DMS114 treated with DMSO at 0.1 percent for 48 hours (cell line): ENCODE measurements around the gene MAGI2.
"Not testable (repeated sequence)": the region's sequence is repeated elsewhere in the genome, so short reads cannot be mapped to it uniquely, and the experiment has no call there.

ENCODE experiments used
- DNase-seq: peaks from one replicate; lab custom pipeline; 2025; ENCODE audit not compliant: unreplicated experiment; lab: John Stamatoyannopoulos, UW

Gene MAGI2

DNA sequence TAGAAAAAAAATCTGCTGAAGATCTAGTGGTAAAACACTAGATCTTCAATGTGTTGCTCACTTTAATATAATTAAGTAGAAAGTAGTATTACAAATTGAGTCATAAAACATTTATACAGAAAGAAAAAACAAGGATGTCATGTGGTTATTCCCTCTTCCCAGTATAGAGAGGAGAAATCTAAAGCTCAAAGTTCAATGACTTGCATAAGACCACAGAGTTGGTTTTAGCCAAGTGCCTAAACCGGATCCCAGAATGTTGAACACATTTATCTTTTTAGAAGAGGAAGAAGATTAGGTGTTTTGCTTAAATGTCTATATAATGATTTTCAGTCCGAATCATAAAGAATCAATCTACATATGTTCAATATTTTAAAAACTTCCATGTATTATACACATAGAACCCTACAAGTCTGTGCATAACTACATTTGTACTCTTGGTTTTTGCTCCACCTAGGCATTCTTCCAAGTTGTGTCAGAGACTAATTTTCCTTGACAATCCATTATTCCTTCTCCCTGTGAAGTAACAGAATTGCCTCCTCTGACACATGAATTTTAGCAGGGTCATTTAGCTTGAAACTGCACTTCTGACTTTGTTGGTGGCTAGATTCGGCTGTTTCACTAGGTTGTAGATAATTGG is 389.2 kb downstream of the MAGI2 start:
- DNase-seq, result no peak

DNA sequence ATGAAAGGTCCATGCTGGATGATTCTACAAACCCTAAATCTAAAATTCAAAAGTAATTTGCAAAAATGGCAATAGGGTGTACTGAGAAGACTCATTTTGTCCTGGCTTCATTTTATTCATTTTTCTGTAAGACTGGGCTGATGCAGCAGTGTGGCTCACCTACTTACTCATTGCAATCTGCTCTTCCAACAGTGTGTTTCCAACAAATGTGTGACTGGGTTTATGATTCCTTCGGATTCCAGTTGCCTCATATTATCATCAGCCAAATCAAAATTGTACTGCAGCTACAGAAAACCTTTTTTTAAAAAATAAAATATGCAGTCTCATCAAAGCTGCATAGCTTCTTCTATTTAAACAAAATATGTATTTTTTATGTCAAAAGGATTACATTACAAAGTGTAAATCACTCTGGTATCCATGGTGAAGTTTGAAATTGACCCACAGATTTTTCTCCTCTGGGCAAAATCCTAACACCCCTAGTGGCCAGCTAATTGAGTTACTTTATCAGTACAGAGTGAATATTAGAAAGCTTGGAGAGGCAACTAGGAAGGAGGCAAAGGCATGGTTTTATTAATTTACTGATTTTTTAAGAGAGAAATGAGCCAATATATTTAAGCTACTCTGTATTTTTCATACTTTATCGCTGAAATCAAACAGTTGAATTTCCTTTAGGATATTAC is 390.3 kb downstream of the MAGI2 start:
- no peak for DNase-seq

- DNase-seq, result no peak
Measured at GRCh38 chr7:79060498-79060897, 393.0 kb downstream of the MAGI2 start.

DNA sequence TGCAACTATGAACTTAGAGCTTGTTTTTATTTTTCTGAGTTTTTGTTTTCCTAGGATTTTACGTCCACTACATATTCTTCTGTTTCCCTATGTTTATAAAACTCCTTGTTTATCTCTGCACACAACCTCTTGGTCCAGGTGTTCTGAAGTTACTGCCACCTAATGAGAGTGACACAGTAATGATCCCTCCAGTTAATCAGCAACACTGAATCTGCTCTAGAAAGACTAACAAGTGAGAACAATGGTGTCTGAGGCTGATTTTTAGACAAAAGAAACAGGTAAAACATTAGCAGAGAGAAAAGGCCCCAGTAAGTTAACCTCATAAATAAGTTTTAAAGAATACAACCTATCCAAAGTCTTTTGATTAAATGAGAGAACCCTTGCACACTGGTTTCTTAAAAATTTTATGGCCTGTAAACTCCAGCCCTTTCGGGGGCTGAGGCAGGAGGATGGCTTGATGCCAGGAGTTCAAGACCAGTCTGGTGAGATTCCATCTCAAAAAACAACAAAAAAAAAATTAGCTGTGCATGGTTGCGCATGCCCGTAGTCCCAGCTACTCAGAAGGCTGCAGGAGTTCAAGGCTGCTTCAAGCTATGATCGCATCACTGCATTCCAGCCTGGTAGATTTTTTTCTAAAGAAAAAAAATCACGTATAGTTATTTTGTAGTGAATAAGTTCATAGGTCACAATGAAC is 397.6 kb downstream of the MAGI2 start:
- DNase-seq, result no peak

DNA sequence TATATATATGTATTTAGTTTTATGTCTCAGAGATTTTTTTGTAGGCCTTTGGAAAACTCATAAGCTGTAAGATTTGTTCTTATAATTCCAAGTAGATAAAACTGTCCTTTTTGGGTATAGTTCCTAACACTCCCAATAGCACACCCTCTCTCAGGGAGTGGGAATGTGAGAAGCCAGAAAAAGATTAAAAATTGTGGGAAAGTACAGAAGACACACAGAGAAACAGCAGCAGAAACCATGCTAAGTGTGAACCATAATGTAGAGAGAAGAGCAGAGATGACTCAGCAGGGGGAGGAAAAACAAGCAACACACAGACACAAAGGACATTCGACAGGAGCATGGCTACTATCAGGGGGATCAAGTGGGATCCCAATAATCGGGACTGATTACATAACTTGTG is 401.6 kb downstream of the MAGI2 start:
- DNase-seq, result no peak

DNA sequence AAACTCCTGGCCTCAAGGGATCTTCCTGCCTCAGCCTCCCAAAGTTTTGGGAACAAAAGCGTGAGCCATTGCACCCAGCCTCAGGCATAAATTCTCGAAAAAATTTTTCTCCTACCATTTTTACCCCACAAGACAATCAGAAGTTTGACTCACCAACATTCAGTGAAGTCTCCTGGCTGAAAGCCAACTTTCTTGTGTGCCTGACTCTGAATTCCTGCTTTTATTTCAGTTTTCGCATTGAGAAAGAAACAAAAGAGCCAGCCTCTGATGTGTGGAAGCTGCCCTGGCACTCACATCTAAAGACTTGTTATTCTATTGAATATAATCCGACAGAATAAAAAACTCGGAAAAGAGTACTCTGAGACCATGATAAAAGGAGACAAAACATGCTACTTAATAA is 402.9 kb downstream of the MAGI2 start:
- DNase-seq, result no peak

GRCh38 chr7:79046061-79046460 is 407.4 kb downstream of the MAGI2 start:
- DNase-seq, result no peak

DNA sequence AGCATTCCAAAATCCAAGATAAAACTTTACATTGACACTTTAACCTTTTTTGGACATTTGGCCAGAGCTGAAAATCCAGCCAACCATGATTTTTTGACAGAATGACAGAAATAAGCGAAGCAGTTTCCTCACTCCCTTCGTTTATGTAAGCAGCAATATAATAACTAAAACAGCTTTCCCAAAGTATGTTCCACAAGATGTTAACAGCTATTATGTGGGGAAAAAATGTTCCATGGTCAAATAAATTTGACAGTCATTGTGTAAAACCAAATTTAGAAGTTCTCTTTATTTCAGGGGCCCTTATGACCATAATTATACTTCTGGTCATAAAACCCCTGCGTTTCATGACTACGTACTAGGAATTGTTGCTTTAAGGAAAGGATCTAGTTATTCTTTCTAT is 416.5 kb downstream of the MAGI2 start:
- no peak for DNase-seq

DNA sequence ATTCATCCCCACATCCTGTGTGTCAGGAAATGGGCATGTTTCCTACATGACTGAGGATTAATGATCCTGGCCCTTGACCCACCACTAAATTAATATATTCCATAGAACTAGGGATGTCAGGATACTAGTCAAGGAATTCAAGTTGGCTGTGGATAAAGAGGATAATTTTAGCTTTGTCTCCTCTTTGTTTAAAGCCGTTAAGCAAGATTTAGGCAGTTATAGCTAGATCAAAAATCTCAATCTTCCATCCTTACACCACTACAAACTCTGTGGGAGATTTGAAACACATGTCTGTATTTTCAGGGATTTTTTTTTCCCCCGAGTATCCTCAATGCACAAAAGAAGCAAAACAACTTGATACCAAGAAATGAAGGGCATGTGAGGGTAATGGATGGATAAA is 417.1 kb downstream of the MAGI2 start:
- DNase-seq, result no peak

DNA sequence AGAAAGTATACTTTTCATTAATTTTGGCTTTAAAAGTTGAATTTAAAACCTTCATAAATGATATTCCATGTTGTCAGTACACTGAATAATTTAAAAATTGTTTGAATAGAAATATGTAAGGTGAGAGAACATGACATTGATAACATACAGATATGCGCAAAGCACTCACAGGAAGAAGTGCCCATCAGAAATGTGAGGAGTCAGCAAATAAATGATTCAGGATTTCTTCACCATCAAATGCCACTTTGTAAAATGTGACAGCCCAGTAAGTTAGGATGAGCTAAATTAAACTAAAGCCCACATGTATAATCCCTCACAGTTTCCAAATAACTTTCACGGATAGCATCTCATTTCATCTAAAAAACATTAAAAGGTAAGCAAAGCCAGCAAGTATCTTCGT is 417.6 kb downstream of the MAGI2 start:
- DNase-seq, result no peak

DNA sequence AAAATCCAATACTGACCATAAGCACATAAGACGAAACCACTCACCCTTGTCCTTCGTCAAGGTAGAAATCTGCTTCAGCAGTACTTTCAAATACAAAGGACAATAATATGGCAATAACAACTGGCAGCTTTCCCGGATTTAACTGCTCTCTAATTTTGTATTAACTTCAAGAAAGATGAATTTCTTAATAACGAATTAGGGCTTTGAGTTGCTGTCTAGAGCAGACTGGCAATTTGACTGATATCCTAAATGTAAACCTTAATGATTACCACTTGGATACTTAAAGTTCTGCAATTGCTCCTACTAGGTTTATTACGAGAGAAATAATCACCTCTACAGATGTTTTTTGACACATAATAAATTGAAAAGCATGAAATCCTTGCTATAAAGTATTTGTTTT is 418.7 kb downstream of the MAGI2 start:
- DNase-seq, result no peak

DNA sequence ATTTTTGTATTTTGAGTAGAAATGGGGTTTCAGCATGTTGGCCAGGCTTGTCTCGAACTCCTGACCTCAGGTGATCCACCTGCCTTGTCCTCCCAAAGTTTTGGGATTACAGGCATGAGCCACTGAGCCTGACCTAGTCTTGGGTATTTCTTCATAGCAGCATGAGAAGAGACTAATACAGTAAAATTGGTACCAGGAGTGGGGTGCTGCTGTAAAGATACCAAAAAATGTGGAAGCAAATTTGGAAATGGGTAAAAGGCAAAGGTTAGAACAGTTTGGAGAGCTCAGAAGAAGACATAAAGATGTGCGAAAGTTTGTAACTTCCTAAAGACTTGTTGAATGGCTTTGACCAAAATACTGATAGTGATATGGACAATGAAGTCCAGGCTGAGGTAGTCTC is 433.8 kb downstream of the MAGI2 start:
- not testable (repeated sequence) for DNase-seq

- no peak for DNase-seq
Measured at GRCh38 chr7:79011921-79012320, 441.5 kb downstream of the MAGI2 start.

GRCh38 chr7:79009647-79010046 is 443.8 kb downstream of the MAGI2 start:
- no peak for DNase-seq

DNA sequence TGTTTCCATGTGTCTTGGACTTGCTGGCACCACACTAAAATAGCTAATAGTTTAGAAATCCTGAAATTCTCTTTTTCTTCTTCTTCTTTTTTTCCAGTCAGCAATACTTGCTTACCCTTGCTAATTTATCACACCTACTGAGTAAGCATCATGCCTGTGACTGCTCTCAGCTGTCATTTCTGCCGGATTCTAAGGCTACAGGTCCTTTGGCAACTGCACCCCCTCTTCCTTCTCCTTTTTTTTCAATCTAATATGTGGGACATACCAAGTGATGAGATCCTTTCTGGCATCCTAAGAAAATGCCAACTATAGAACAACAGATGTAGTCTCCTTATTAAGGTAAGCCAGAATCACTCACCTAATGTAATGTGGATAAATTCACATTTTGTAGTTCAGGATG is 444.7 kb downstream of the MAGI2 start:
- DNase-seq, result no peak

DNA sequence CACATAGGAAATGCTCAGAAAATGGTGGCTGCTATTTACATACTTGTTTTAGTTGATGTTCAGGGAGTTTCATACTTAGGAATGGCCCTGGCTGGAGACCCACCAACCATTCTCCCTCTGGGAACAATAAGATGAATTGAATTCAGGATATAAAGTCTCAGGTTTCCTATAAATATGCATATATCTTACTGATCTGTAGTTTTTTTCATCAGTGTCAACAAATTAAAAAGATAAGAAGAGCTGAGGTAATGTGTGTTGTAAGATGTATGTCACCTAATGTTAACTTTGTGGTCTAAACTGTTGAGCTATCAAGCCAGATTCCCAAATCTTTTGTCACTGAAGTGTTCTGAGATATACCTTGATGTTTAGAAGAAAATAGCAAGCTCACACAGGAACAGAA is 457.5 kb downstream of the MAGI2 start:
- DNase-seq, result no peak

GRCh38 chr7:78993341-78993740 is 460.1 kb downstream of the MAGI2 start:
- DNase-seq, result no peak

- DNase-seq, result no peak
Measured at GRCh38 chr7:78985509-78985908, 468.0 kb downstream of the MAGI2 start.

- DNase-seq, result no peak
Measured at GRCh38 chr7:78983483-78983882, 470.0 kb downstream of the MAGI2 start.

DNA sequence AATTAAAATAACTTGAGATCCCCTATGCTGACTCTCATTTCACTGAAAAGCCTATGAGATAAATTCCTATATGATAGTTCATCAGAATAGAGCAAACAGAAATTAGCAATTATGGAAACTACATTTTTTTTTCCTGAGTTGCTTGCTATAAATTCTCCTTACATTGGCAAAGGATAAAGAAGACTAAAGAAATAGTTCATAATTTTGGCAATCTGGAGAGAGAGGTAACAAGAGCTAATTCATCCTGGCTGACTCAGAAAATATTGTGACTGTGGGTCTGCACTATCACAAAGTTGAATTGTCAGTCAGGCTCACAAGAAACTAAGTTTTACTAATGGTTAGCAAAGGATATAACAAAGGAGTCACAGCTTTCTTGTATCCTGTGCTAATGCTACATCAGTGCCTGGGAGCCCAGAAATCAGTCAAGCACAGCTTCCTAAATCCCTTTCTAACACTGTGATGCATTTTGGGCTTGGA is 483.0 kb downstream of the MAGI2 start:
- no peak for DNase-seq

- DNase-seq, result no peak
Measured at GRCh38 chr7:78968951-78969350, 484.5 kb downstream of the MAGI2 start.

- not testable (repeated sequence) for DNase-seq
Measured at GRCh38 chr7:78967561-78967960, 485.9 kb downstream of the MAGI2 start.
